GM12891 (cell line): Measurements from ENCODE around the gene SIRT3.
A peak's percentile ranks its signal among the peaks of the same experiment; 100 is the strongest.

Experiments
- DNase-seq: peaks from one replicate; pipeline ENCODE4 v3.0.0; 2011; ENCODE audit warnings: low spot score; ENCODE audit not compliant: insufficient read length
- FAIRE-seq: peaks from 2 replicates; lab custom pipeline; 2011; peaks lifted over from hg19 to GRCh38; lab: Jason Lieb, UNC
- PAX5 ChIP-seq: IDR thresholded peaks from 2 replicates; pipeline ENCODE4 v1.6.1; 2011; ENCODE audit warnings: low read length, moderate library complexity, mild to moderate bottlenecking; ENCODE audit not compliant: insufficient read depth, severe bottlenecking
- POLR2A ChIP-seq: IDR thresholded peaks from 2 replicates; pipeline ENCODE4 v1.6.1; 2011; ENCODE audit warnings: low read depth, low read length, control low read depth
- POLR2AphosphoS5 ChIP-seq: IDR thresholded peaks from 2 replicates; pipeline ENCODE4 v1.6.1; 2011; ENCODE audit warnings: low read depth, low read length, control low read depth
- POU2F2 ChIP-seq: IDR thresholded peaks from 2 replicates; pipeline ENCODE4 v1.6.1; 2011; ENCODE audit warnings: low read depth, mild to moderate bottlenecking, control low read depth, low read length, moderate library complexity
- SPI1 ChIP-seq: IDR thresholded peaks from 2 replicates; pipeline ENCODE4 v1.6.1; 2011; ENCODE audit warnings: low read depth, low read length, control low read depth
- TAF1 ChIP-seq: IDR thresholded peaks from 2 replicates; pipeline ENCODE4 v1.6.1; 2011; ENCODE audit warnings: low read depth, low read length, control low read depth

SIRT3 gene

GRCh38 chr11:280706-281485 is 44.8 kb upstream of the SIRT3 start:
- FAIRE-seq, result peak; percentile 80
- TF ChIP-seq SPI1 (0 out of 2 replicates have a peak, but pooled peaks have one; percentile 16), POLR2A (no peak)

DNA sequence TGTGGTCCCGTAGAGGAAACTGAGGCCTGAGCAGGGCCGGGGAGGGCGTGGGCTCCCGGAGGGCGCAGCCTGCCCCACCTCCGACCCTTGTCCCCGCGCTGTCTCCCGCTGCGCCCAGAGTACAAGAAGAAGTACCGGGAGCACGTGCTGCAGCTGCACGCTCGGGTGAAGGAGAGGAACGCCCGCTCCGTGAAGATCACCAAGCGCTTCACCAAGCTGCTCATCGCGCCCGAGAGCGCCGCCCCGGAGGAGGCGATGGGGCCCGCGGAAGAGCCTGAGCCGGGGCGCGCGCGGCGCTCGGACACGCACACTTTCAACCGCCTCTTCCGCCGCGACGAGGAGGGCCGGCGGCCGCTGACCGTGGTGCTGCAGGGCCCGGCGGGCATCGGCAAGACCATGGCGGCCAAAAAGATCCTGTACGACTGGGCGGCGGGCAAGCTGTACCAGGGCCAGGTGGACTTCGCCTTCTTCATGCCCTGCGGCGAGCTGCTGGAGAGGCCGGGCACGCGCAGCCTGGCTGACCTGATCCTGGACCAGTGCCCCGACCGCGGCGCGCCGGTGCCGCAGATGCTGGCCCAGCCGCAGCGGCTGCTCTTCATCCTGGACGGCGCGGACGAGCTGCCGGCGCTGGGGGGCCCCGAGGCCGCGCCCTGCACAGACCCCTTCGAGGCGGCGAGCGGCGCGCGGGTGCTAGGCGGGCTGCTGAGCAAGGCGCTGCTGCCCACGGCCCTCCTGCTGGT is 44.0 kb upstream of the SIRT3 start:
- no peak for TF ChIP-seq POLR2AphosphoS5
- peak; percentile 73 for FAIRE-seq
- DNase-seq, result peak; percentile 61

More at GRCh38 chr11:280706-281485, 44.8 kb upstream of the SIRT3 start:
- DNase-seq, result peak; percentile 58

GRCh38 chr11:279040-279965 is 43.2 kb upstream of the SIRT3 start:
- FAIRE-seq (no peak), DNase-seq (peak; percentile 29)
- TF ChIP-seq TAF1, result no peak
- TF ChIP-seq SPI1, result no peak
- TF ChIP-seq POLR2A, result no peak
- no peak for TF ChIP-seq PAX5
- TF ChIP-seq POU2F2, result no peak
- TF ChIP-seq POLR2AphosphoS5, result no peak

- peak; percentile 24 for DNase-seq
- TF ChIP-seq SPI1, result no peak
- TF ChIP-seq POU2F2, result no peak
- no peak for TF ChIP-seq PAX5
- TF ChIP-seq TAF1, result no peak
- TF ChIP-seq POLR2A, result no peak
- TF ChIP-seq POLR2AphosphoS5, result no peak
- no peak for FAIRE-seq
Measured at GRCh38 chr11:278001-278951, 42.1 kb upstream of the SIRT3 start, which contains the start of gene NLRP6. TSS of gene NLRP6 (plus strand) at chr11:278407. CDS start at chr11:278570, 163 bp downstream.

GRCh38 chr11:276219-276618 is 40.1 kb upstream of the SIRT3 start:
- FAIRE-seq (no peak), DNase-seq (no peak)
- no peak for TF ChIP-seq POLR2AphosphoS5
- no peak for TF ChIP-seq TAF1
- TF ChIP-seq POLR2A, result no peak
- no peak for TF ChIP-seq POU2F2
- TF ChIP-seq PAX5, result no peak
- no peak for TF ChIP-seq SPI1

GRCh38 chr11:272931-273198 is 36.7 kb upstream of the SIRT3 start:
- no peak for DNase-seq
- no peak for FAIRE-seq
- TF ChIP-seq POLR2AphosphoS5 (no peak), POU2F2 (no peak), PAX5 (no peak), POLR2A (no peak), SPI1 (no peak), TAF1 (no peak)

DNA sequence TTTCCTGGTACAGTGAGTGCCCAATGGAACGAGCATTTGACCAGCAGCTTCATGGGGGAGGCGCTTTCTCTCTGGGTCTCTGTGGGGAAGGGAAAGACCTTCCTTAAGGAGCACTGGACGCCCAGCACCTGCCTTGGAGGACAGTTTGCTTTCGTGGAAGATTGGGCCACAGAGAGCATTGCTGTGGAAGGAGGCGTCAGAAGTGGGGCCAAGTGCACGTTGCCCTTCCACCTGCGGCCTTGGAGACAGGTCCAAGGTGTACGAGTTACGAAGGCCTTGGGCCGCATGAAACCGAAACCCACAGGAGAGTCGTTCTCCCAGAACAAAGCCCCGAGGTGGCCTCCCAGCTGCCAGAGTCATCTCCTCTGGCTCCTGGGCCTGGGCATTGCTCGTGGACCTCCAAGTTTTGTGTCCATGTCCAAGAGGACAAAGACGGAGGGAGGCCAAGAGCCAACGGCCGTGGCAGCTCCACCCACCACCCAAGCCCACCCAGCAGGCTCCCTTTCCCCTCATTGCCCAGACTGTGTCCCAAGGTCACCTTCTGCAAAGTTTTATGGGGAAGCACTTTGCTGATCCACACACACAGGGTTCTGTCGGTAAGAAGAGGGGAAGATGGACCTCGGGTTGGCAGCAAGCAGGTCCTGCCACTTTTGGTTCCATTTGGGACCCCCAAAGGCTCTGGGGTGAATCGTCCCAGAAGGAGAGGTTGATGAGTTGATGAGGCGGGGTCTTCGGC is 36.2 kb upstream of the SIRT3 start:
- no peak for TF ChIP-seq POLR2AphosphoS5
- TF ChIP-seq SPI1, result no peak
- no peak for TF ChIP-seq POU2F2
- TF ChIP-seq PAX5, result no peak
- TF ChIP-seq POLR2A, result no peak
- no peak for TF ChIP-seq TAF1

GRCh38 chr11:271319-271715 is 35.2 kb upstream of the SIRT3 start:
- no peak for DNase-seq
- TF ChIP-seq POLR2AphosphoS5 (no peak), TAF1 (no peak), POLR2A (no peak), SPI1 (no peak), POU2F2 (no peak), PAX5 (no peak)
- FAIRE-seq, result no peak

More for the DNA sequence above, 36.2 kb upstream of the SIRT3 start:
- FAIRE-seq, result no peak
- no peak for DNase-seq
